Testis (tissue), 3 donors: ENCODE measurements around the gene HSF2. TPM values are rescaled to one million over a fixed set of nuclear protein-coding genes. Genes with fewer than 3 reads are reported as not detected.
"Not testable (repeated sequence)": the region's sequence is repeated elsewhere in the genome, so short reads cannot be mapped to it uniquely, and the experiment has no call there.

ENCODE experiments used
- DNase-seq: peaks from one replicate; pipeline ENCODE4 v3.0.0-alpha.2; 2019
- H3K27ac ChIP-seq, 2 donors: fragments of 200-600 bp; sonication (generic); one replicate each; pipeline ENCODE4 v1.5.1; 2019
- H3K27me3 ChIP-seq: fragments of 200-600 bp; sonication (generic); one replicate; pipeline ENCODE4 v1.5.1; 2019
- H3K36me3 ChIP-seq: fragments of 200-600 bp; sonication (generic); one replicate; pipeline ENCODE4 v1.5.1; 2017; ENCODE audit warnings: low read depth; ENCODE audit errors: missing control alignments
- H3K4me1 ChIP-seq: fragments of 200-600 bp; sonication (generic); one replicate; pipeline ENCODE4 v1.5.1; 2019
- H3K4me3 ChIP-seq, 2 donors: fragments of 200-600 bp; sonication (generic); one replicate each; pipeline ENCODE4 v1.5.1; 2017 to 2019
- H3K9me3 ChIP-seq: fragments of 200-600 bp; sonication (generic); one replicate; pipeline ENCODE4 v1.5.1; 2017
- CTCF ChIP-seq, 3 experiments: fragments of 450-650 bp in 2 of 3; fragments of 200-600 bp in 1 of 3; sonication (generic) in 1 of 3; IDR thresholded peaks; one replicate each; pipeline ENCODE4 v1.5.1; 2016 to 2019; ENCODE audit warnings: antibody characterized with exemption in 3 of 3, mild to moderate bottlenecking in 2 of 3, moderate library complexity in 1 of 3
- POLR2A ChIP-seq: fragments of 450-650 bp; IDR thresholded peaks from one replicate; pipeline ENCODE4 v1.6.1; 2017; ENCODE audit warnings: antibody characterized with exemption, mild to moderate bottlenecking, moderate library complexity
- WGBS, 2 donors: methylation state at CpG; one replicate each; pipeline ENCODE4 v1.1.5; 2018; 5-methylcytosine and 5-hydroxymethylcytosine counted together
- intact Hi-C: fragments of 100-400 bp; cut with DNase I; formaldehyde crosslinking; loops from one replicate; pipeline ENCODE4 v1.15.1; 2023; ENCODE audit warnings: low total_unique reads
- polyA plus RNA-seq: library from polyadenylated mRNA; stranded (reverse); fragments of 350-450 nt; fragmentation: Illumina TruSeq; extraction: RNeasy Lipid Tissue Mini Kit (QIAGEN cat#74804); gene quantifications from one replicate; pipeline ENCODE4 v1.2.3, GENCODE V29; 2014; ENCODE audit warnings: low read depth, low replicate concordance; ENCODE audit not compliant: insufficient read depth
- total RNA-seq, 2 donors: library from RNA; depleted of rRNA; stranded (reverse); fragments of >200 nt; gene quantifications; one replicate each; pipeline ENCODE4 v1.2.3, GENCODE V29; 2016

HSF2 gene
- total and polyA plus RNA-seq, 3 donors from 2014 or later, result 45.1 to 96.2 (median 96.1) TPM

- intact Hi-C loops, result no loop called here
- 54 to 71% methylated on average over 1 of the region's 1 CpG for whole genome bisulfite sequencing, 2 donors
- DNase-seq, result no peak
- Histone ChIP-seq H3K4me3 (no peak overlapping the region), H3K9me3 (no peaks in the 10 kb centered on the region), H3K27ac (no peak overlapping the region), H3K4me1 (no peaks in the 10 kb centered on the region), H3K36me3 (no peaks in the 10 kb centered on the region), H3K27me3 (no peaks in the 10 kb centered on the region)
- no peak for TF ChIP-seq CTCF (IDR thresholded peaks at IDR 0.05)
- TF ChIP-seq POLR2A, result no peak
Observed at GRCh38 chr6:122452509-122452908, 53.1 kb downstream of the HSF2 start.

GRCh38 chr6:122454673-122455072, 55.2 kb downstream of the HSF2 start:
- H3K4me1 ChIP-seq, result peaks cover 6% of the 10 kb centered on the region
- DNase-seq, result no peak
- H3K4me3 ChIP-seq, result no peak overlapping the region
- intact Hi-C loops, result no loop called here
- no peaks in the 10 kb centered on the region for H3K27me3 ChIP-seq
- no peaks in the 10 kb centered on the region for H3K36me3 ChIP-seq
- TF ChIP-seq CTCF (IDR thresholded peaks at IDR 0.05) (no peak), POLR2A (no peak)
- no peak overlapping the region for H3K27ac ChIP-seq
- H3K9me3 ChIP-seq, result no peaks in the 10 kb centered on the region
- WGBS, 2 donors, result 86 to 89% methylated on average over 4 of the region's 4 CpGs

GRCh38 chr6:122455116-122455515, 55.7 kb downstream of the HSF2 start:
- intact Hi-C loops, H3K27me3 ChIP-seq, H3K36me3 ChIP-seq, H3K9me3 ChIP-seq, H3K4me3 ChIP-seq, H3K4me1 ChIP-seq, H3K27ac ChIP-seq, DNase-seq: not testable (repeated sequence)
- WGBS, 2 donors, result 86 to 96% methylated on average over 1 of the region's 1 CpG

GRCh38 chr6:122458087-122458486, 58.6 kb downstream of the HSF2 start:
- Histone ChIP-seq H3K27me3 (no peaks in the 10 kb centered on the region), H3K36me3 (no peaks in the 10 kb centered on the region), H3K4me1 (peaks cover 6% of the 10 kb centered on the region), H3K4me3 (no peak overlapping the region), H3K9me3 (no peaks in the 10 kb centered on the region), H3K27ac (no peak overlapping the region)
- TF ChIP-seq CTCF (IDR thresholded peaks at IDR 0.05), result no peak
- no peak for TF ChIP-seq POLR2A
- no peak for DNase-seq
- 95 to 100% methylated on average over 1 of the region's 1 CpG for WGBS, 2 donors
- intact Hi-C loops, result no loop called here

- no peaks in the 10 kb centered on the region for H3K27me3 ChIP-seq
- WGBS, 2 donors, result 58 to 62% methylated on average over 2 of the region's 2 CpGs
- H3K9me3 ChIP-seq, result no peaks in the 10 kb centered on the region
- TF ChIP-seq POLR2A (no peak), CTCF (IDR thresholded peaks at IDR 0.05) (no peak)
- no peaks in the 10 kb centered on the region for H3K36me3 ChIP-seq
- no peak overlapping the region for H3K4me3 ChIP-seq
- no peak for DNase-seq
- peaks cover 6% of the 10 kb centered on the region for H3K4me1 ChIP-seq
- intact Hi-C loops, result no loop called here
- no peak overlapping the region for H3K27ac ChIP-seq
Observed at GRCh38 chr6:122459240-122459639, 59.8 kb downstream of the HSF2 start.

- H3K4me1 ChIP-seq, H3K9me3 ChIP-seq, H3K36me3 ChIP-seq, H3K27me3 ChIP-seq, intact Hi-C loops, H3K27ac ChIP-seq, H3K4me3 ChIP-seq, DNase-seq: not testable (repeated sequence)
- WGBS, 2 donors, result 86 to 87% methylated on average over 8 of the region's 8 CpGs
Observed at GRCh38 chr6:122459865-122460416, 60.5 kb downstream of the HSF2 start.
